Activated gamma-delta T cell treated with anti-CD3 and anti-CD28 coated beads, Interleukin-2, amount 50 U/mL, for 16 hours (primary cell): ENCODE measurements around the gene KREMEN1.
A peak's percentile ranks its signal among the peaks of the same experiment; 100 is the strongest.
"Not testable (repeated sequence)": the region's sequence is repeated elsewhere in the genome, so short reads cannot be mapped to it uniquely, and the experiment has no call there.

Experiments
- DNase-seq: peaks from one replicate; pipeline ENCODE4 v3.0.0-alpha.2; 2020; ENCODE audit warnings: low read depth

The KREMEN1 gene, protein sequence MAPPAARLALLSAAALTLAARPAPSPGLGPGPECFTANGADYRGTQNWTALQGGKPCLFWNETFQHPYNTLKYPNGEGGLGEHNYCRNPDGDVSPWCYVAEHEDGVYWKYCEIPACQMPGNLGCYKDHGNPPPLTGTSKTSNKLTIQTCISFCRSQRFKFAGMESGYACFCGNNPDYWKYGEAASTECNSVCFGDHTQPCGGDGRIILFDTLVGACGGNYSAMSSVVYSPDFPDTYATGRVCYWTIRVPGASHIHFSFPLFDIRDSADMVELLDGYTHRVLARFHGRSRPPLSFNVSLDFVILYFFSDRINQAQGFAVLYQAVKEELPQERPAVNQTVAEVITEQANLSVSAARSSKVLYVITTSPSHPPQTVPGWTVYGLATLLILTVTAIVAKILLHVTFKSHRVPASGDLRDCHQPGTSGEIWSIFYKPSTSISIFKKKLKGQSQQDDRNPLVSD

DNA sequence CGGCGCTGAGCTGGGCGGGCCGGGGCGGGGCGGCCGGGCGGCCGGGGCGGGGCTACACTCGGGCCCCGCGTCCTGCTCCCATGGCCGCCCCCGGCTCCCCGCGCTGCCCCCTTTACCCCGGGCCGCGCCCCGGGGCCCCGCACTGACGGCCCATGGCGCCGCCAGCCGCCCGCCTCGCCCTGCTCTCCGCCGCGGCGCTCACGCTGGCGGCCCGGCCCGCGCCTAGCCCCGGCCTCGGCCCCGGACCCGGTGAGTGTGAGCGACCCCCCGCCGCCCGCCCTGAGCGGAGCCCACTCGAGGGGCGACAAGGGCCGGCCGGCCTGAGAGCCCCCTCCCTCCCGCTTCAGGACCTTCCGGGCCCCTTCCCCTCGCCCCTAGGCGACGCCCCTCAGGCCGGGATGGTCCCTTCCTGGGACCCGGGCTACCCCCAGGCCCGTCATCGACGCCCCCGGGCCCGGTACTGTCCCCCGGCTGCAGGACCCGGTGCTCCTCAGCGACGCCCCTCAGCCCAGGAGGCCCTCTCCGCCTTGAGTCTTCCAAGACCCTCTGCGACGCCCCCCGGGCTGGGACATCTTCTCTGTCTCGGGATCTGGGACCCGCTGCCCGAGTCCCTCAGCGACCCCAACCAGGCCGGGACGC lies at the start of gene KREMEN1:
Gene KREMEN1, plus strand, starts transcription at position 57 of the 639 bp plus-strand sequence. Its CDS starts 96 bp downstream, at position 153.
- no peak for DNase-seq

DNA sequence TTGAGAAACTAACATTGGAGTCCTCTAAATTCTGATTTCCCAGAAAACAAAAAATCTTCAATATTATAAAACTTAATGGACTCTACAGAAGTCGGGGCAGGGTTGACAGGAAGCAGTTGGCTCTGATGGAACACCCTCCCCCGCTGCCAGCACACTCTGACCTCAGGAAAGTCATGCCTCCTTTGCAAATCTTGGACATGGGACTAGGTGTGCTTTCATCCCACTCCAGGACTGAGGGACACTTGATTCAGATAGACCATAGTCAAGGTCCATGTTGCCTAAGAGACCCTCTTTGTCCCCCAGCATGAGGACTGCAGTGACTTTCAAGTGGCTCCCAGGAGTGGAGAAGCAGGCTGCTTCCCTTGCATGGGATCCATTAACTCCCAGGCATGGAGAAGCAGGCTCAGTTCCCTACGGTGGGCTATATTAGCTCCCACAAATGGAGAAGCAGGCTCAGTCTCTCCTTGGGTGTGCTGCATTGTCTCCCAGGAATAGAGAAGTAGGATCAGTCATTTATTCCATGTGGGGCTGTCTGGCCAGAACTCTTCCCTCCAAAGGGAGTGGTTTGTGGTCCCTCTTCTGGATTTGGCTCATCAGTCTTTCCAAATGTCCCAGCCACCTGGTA lies 49.6 kb upstream of the KREMEN1 start:
- no peak for DNase-seq

DNA sequence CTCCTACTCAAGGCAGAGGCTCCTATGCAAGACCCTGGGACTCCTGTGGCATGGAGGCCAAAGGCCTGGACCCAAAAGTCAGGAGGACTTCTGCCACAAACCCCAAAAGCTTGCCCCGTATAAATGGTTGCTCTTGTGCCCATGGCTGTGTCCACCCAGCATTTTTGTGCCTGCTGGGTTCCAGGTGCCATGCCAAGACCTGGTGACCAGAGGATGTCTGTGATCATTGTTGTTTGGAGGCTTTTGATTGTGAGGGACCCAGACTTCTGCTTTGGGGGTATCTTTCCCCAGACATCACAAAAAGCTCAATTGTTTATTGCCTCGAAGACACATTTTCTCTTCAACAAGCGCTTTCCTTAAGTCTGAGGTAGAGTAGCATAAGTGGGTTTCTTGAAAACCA lies 46.3 kb upstream of the KREMEN1 start:
- DNase-seq, result no peak

DNA sequence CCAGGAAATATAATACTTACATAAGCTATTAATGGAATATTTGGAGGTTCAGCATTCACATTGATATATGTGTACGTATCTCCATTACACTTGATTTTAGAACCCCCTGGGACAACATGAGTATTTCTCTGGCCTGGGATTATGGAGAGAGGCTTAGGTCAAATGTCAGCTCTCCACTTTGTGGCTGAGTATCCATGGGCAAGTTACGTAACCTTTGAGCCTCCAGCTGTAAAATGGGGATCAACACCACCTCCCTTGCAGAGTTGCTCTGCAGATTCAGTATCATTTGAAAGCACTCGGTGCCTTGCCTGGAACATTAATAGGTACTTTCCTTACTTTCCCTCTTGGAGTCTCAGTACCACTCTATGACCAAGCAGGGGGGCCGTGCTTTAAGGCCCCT lies 44.4 kb upstream of the KREMEN1 start:
- no peak for DNase-seq

DNA sequence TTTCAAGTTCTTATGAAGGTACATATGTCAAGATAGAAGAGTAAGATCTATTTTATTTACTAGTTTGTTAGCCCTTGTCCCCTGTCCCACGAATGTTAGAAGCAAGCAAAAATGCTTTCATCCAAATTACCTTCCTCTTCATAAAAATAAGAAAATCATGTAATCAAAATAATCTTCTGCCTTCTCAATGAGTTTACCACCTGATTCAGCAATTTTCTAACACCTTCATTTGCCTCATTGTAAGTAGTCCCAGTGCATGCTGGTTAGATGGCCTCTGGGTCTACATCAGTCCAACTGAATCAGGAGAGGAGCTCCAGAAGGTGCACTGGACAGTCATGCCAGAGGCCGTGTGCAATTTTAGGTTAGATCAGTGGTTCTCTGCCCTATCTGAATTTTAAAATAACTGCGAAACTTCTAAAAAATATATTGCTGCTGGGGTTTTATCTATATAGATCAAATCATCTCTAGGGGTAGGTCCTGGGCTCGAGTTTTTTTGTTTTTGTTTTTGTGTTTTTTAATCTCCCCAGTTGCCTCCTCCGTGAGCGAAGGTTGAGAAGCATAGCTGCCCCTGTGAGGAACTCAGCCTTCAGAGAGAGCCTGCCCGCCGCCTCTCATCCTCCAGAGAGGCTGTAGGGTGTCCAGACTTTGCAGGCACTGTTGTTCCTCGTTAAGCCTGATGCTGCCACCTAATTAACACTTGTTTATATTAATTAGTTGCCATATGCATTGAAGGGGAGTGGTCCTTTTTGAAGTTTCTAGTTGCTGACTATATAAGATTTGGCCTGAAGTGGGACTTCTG lies 43.4 kb upstream of the KREMEN1 start:
- DNase-seq, result no peak

DNA sequence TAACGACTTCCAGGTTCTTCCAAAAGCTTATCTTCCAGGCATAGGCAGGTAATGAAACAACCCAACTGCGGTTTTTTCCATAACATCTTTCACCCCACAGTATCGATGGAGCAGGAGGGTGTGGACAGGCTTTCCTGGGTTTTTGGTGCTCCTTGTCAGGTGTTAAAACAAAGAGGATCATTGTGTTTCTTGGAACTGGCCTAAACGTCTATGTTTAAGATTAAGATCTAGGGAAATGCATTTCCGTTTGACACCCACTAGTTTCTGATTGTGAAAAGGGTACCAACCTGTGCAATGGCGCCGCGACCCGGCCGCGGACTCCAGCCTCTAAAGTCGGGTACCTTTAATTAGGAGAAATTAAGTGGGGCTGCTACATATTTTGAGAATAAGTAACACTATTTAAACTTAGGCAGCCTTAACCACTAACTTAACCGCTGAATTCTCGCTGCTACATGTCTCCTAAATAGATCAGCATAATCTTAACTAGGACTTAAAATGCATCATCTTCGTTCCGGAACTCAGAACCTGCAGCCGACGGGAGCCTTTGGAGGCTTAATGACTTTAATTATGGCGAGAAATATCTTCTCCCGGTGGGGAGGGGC lies 42.7 kb upstream of the KREMEN1 start:
- DNase-seq, result no peak

DNA sequence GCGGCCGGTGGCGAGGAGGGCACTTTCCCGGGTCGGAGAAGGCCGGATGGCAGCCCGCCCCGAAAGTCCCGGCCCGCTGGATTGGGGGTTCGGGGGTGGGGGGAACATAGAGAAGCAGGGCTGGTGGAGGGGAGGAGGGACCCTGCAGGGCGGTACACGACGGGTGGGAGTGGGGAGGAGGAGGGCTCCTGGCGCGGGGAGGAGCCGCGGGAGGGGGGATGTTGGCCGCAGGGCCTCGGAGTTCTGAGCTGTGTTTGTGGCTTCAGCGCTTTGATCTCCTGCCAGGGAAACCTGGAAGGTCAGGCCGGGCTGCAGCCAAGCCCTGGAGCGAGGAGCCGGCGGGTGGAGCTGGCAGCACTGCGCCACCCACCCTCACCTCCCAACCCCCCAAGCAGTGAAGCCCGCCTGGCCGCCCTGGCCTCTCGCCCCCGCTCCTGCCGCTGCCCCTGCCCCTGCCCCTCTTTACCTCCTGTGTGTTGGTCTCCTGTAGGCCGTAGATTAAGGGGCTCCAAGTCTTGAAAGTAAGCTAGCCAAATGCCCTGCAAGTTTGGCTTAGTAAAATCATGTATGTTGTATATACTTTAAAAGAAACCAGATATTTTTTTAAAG lies 42.1 kb upstream of the KREMEN1 start:
- no peak for DNase-seq

DNA sequence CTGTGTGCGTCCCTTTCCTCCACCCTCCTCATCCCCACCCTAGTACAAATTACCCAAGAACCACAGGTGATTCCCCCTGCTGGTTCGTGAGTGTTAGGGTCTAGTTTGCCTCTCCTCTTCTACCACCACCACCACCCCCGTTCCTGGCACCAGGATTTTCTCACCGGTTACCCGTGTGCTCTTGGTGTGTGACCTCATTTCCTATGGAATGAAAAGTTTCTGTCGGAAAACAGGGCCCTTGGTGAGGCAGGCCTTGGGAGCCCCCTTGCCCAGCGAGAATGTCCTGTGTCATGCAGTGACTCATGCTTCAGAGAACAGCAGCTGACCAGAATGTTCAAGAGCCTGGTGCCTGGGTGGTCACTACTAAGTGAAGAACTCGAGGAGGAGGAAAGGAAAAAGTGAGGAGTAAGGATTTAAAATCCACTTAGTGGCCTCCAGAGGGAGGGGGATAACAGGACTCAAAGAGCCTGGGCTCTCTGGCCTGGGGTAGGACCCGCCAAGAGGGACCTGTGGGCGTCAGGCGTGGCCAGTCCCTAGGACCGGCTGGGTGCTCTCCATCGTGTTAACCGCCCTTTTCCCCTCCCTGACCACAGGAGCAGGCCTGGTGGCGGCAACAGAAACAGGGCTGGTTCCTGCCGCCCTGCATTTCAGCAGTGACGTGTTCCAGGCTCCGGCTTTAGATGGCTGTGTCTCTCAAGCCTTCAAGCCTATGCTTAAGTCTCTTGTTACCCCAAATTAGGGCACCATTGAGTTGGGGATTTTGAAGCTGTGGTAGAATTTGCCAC lies 41.4 kb upstream of the KREMEN1 start:
- DNase-seq, result no peak

DNA sequence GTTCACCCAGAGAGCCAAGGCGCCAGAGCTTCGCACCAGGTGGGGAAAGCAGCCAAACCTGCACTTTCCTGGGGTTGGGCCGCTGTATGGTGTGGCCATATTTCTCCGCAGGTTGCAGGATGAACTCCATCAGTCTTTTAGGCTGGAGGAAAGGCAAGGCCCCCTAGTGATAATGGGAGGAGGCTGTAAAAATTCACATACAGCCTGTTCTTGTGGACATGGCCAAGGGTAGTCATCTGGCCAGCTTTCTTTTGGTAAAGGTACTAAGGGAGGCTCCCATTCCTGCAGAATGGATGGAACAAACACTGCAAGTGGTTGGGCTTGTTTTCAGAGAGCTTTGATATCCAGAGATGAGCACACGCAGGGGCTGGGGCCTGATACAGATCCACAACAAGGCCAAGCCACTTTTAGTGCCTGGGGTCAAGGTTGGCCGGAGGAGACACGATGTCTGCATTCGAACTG lies 40.8 kb upstream of the KREMEN1 start:
- no peak for DNase-seq

DNA sequence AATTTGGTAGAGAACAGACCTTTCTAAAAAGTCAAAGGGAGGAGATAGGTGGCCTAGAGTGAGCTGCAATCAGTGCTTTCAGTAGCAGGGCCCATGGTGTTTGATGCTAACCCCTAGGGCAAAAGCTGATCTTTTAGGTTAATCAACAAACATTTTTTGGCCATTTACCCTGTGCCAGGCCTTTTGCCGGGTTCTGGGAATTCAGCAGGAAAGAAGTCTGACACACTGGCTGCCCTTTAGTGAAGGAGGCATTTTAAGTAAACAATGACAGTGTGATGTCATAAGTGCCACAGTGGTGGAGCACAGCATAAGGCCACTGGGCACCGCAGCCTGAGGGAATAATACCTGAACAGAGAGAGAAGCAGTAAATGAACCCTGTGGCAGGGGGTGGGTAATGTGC lies 40.3 kb upstream of the KREMEN1 start:
- DNase-seq, result no peak

DNA sequence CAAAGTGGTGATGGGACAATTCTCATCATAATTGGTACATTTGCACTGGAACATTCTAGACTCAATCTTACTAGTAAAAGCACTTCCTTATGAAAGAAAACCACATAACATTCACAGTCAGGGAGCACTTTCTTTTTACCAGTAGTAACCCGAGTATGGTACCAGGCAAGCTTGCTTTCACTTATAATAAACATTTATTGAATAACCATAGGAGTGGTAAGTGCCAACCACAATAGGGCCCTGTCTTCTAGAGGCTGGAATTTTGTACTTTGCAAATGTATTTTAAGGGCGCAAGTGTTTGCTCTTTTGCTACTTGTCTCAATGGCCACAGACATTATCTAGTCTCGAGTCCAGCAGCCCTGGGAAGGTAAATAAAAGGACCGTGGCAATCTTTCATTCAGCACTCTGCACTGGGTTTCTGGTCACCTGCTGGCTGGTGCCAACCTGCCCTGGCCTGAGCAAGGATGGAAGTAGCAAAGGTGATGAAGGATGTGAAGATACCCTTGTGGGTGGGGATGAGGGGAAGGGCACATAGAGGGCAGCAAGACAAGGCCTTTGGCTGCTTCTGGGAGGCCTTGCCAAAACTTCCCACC lies 35.4 kb upstream of the KREMEN1 start:
- no peak for DNase-seq

DNA sequence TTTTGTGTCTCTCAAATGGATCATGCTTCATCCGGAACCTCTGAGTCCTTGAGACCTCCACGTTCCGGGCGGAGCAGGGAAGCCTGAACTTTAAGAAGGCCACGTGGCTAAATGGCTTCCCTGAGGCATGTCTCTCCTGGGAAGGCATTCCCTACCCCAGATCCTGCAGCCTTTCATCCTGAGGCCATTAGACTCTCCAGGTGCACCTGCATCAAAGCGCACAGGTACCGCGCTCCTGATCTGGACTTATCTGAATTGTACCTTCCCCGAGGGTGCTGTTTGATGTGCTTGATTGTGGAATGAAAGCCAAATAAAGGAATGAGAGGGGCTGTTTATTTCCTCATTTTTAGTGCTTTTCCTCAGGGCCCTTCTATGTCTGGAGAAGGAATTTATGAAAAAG lies 33.7 kb upstream of the KREMEN1 start:
- no peak for DNase-seq

DNA sequence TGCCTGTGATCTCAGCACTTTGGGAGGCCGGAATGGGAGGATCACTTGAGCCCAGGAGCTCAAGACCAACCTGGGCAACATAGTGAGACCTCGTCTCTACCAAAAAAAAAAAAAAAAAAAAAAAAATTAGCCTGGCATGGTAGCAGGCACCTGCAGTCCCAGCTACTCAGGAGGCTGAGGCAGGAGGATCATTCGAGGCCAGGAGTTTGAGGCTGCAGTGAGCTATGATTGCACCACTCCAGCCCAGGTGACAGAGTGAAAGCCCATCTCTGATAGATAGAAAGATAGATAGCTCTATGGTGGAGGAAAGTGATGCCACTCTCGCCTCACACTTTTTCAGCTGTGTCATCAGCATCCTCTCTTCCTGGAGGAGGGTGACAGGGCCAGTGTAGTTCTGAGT lies 33.2 kb upstream of the KREMEN1 start:
- DNase-seq, result not testable (repeated sequence)

DNA sequence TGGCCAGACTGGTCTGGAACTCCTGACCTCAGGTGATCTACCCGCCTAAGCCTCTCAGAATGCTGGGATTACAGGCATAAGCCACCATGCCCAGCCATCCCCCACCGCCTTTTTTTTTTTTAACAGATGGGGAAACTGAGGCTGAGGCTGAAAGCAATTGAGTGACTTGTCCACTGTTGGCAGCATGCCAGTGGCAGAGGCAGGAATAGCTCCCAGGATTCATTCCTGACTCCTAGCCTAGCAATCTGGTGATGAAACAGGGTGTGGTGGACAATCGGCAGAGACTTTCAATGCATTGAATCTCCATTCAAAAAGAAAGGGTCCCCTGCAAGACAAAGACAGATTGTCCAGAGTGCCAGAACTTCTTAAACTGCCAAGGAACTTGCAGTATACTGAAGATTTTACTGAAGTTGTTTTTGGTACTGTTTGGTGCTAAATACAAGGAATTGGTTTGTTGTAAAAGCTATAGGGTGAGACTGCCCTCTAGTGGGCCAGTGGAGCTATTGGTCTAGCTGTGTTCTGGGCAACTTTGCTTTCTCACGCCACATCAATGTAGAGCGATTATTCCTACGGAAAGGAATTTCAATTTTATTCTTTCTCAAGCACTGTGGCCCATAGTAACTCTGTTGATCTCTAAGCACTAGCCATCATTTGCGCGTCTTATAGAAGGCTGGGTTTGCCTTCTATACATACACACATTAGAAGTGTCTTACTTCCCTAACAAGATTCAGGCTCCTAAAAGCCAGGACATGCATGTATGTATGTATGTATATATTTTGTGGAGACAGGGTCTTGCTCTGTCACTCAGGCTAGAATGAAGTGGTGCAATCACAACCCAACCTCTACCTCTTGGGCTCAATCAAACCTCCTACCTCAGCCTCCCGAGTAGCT lies 32.2 kb upstream of the KREMEN1 start:
- DNase-seq, result peak; percentile 53

DNA sequence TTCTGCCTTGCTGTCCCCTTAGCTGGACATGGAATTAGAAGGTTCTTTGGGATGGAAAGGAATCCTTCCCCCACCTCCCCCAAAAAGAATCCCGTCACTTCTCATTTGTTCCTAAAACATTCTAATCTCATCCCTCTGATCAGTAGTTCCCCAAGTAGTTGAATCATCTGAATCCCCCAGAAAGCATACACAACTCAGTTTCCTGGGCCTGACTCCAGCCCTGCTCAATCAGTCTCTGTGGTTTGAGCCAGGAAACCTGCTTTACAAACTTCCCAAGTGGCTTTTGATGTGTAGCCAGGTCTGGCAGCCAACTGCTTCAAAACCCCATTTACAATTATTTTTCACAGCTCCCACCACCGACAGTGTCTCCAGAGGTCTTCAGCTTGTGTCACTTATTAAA lies 31.4 kb upstream of the KREMEN1 start:
- no peak for DNase-seq

DNA sequence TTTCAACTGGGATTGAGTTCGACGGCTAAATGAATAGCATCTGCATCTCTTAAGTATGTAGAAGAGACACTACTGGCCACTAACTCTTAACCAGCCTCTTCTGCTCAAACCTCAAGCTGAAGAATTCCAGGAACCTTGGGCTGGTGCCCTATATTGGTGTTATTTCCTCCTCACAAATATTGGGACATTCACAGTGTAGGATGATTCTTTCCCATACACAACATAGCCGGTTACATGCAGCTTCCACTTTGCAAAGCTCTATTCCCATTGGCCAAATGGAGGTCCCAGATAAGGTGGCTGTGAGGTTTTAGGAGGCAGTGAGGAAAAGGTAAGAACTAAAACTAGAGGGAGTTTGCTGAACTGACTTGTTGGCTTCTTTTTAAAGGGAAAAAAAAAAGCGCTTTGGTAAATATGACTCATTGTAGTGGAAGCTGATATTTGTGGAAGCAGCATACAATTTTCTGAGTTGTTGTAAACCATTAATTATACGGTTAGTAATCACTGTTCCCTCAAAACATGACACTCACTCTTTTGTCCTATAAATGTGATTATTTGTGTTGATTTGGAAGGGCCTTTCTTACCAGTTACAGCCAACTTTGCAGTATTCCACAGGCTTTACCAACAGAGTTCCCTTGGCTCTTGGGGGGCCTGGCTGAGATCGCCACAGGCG lies 28.8 kb upstream of the KREMEN1 start:
- DNase-seq, result no peak

DNA sequence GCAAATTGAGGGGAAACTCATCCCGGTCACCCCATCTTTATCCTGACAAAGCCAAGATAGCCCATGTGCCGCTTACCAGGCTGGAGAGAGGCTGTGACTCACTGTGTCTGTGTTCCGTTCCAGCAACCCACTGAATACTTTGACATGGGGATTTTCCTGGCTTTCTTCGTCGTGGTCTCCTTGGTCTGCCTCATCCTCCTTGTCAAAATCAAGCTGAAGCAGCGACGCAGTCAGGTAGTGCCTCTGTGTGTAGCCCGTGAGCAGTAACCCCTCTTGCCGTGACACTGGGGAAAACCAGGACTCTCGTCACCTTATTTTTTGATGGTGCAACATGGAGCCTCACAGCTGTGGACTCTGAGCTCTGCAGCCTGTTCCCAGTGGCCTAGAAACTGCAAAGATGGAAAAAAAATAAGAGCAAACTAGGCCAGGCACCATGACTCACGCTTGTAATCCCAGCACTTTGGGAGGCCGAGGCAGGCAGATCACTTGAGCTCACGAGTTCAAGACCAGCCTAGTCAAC lies 28.1 kb upstream of the KREMEN1 start:
- DNase-seq, result no peak
